ENCODE results near the gene EDN1. TPM values are rescaled to one million over a fixed set of nuclear protein-coding genes. Genes with fewer than 3 reads are reported as not detected.

EDN1 gene
- total RNA-seq, 6 experiments from 2014 or later: 2.6 to 7.4 (median 3.7) TPM

GRCh38 chr6:12339022-12339421 lies 48.9 kb downstream of the EDN1 start:
- Mint-ChIP-seq H3K36me3 (ENCODE audit: low read depth) (no peaks in the 10 kb centered on the region), H3K27me3 (ENCODE audit: insufficient read depth) (peaks cover 3% of the 10 kb centered on the region; the same call in 1 of the 2 replicates), H3K27ac (no peak overlapping the region), H3K4me1 (ENCODE audit: low read depth) (peaks cover 30% of the 10 kb centered on the region), H3K4me3 (no peak overlapping the region), H3K9me3 (no peaks in the 10 kb centered on the region)
- no peak for DNase-seq
- TF ChIP-seq CTCF (IDR thresholded peaks at IDR 0.05): no peak

- H3K9me3 Mint-ChIP-seq: no peaks in the 10 kb centered on the region
- peaks cover 3% of the 10 kb centered on the region; the same call in 1 of the 2 replicates for H3K27me3 Mint-ChIP-seq (ENCODE audit: insufficient read depth)
These were observed 49.8 kb downstream of the EDN1 start for GRCh38 chr6:12339808-12340487.

GRCh38 chr6:12340488-12340818 lies 50.3 kb downstream of the EDN1 start:
- Mint-ChIP-seq H3K36me3 (ENCODE audit: low read depth) (no peaks in the 10 kb centered on the region), H3K9me3 (no peaks in the 10 kb centered on the region), H3K27ac (no peak overlapping the region), H3K27me3 (ENCODE audit: insufficient read depth) (peaks cover 3% of the 10 kb centered on the region; the same call in 1 of the 2 replicates), H3K4me3 (no peak overlapping the region), H3K4me1 (ENCODE audit: low read depth) (peaks cover 34% of the 10 kb centered on the region)
- no peak for DNase-seq
- no peak for TF ChIP-seq CTCF (IDR thresholded peaks at IDR 0.05)

More at GRCh38 chr6:12339808-12340487, 49.8 kb downstream of the EDN1 start:
- TF ChIP-seq CTCF (IDR thresholded peaks at IDR 0.05): no peak
- Mint-ChIP-seq H3K36me3 (ENCODE audit: low read depth) (no peaks in the 10 kb centered on the region), H3K4me3 (no peak overlapping the region), H3K4me1 (ENCODE audit: low read depth) (peaks cover 34% of the 10 kb centered on the region), H3K27ac (no peak overlapping the region)
- DNase-seq: no peak

- TF ChIP-seq CTCF (IDR thresholded peaks at IDR 0.05): no peak
- no peak for DNase-seq
- no peaks in the 10 kb centered on the region for H3K36me3 Mint-ChIP-seq (ENCODE audit: low read depth)
- no peaks in the 10 kb centered on the region for H3K9me3 Mint-ChIP-seq
- peaks cover 3% of the 10 kb centered on the region; the same call in 1 of the 2 replicates for H3K27me3 Mint-ChIP-seq (ENCODE audit: insufficient read depth)
- H3K4me3 Mint-ChIP-seq: 0 out of 2 replicates have a peak overlapping the region, but pooled peaks have one; percentile 15
- no peak overlapping the region for H3K27ac Mint-ChIP-seq
- peaks cover 34% of the 10 kb centered on the region for H3K4me1 Mint-ChIP-seq (ENCODE audit: low read depth)
These were observed 52.5 kb downstream of the EDN1 start for GRCh38 chr6:12342664-12343063.

- no peak for TF ChIP-seq CTCF (IDR thresholded peaks at IDR 0.05)
- H3K4me1 Mint-ChIP-seq (ENCODE audit: low read depth): peaks cover 36% of the 10 kb centered on the region
- H3K27me3 Mint-ChIP-seq (ENCODE audit: insufficient read depth): peaks cover 3% of the 10 kb centered on the region; the same call in 1 of the 2 replicates
- peak; percentile 21 for DNase-seq
- no peaks in the 10 kb centered on the region for H3K9me3 Mint-ChIP-seq
- no peaks in the 10 kb centered on the region for H3K36me3 Mint-ChIP-seq (ENCODE audit: low read depth)
- H3K4me3 Mint-ChIP-seq: 0 out of 2 replicates have a peak overlapping the region, but pooled peaks have one; percentile 15
- peak overlapping the region; percentile 29; the same call in 1 of the 2 replicates for H3K27ac Mint-ChIP-seq
These were observed 52.9 kb downstream of the EDN1 start for GRCh38 chr6:12343122-12343439.

All from HFFc6 (cell line).